Mononuclear cell (primary cell): ENCODE data around the gene GPR143. TPM values are rescaled to one million over a fixed set of nuclear protein-coding genes. Genes with fewer than 3 reads are reported as not detected.

ENCODE experiments used
- H3K27me3 ChIP-seq: 2 replicates; pipeline ENCODE4 v1.6.0; 2011; ENCODE audit warnings: low read length, control low read depth; ENCODE audit not compliant: insufficient read depth
- H3K4me1 ChIP-seq: 2 replicates; pipeline ENCODE4 v1.5.1; 2011; ENCODE audit warnings: mild to moderate bottlenecking, low read length, control low read depth; ENCODE audit not compliant: insufficient read depth
- H3K4me3 ChIP-seq: 2 replicates; pipeline ENCODE4 v1.5.1; 2011; ENCODE audit warnings: mild to moderate bottlenecking, low read length, moderate library complexity
- H3K9me3 ChIP-seq: 2 replicates; pipeline ENCODE4 v1.5.1; 2011; ENCODE audit warnings: low read depth, mild to moderate bottlenecking, control low read depth, low read length
- total RNA-seq: library from RNA; depleted of rRNA; stranded (reverse); fragments of >200 nt; gene quantifications from one replicate; pipeline ENCODE4 v1.2.3, GENCODE V29; 2012

Gene GPR143
- total RNA-seq, 1 donor: not detected

DNA sequence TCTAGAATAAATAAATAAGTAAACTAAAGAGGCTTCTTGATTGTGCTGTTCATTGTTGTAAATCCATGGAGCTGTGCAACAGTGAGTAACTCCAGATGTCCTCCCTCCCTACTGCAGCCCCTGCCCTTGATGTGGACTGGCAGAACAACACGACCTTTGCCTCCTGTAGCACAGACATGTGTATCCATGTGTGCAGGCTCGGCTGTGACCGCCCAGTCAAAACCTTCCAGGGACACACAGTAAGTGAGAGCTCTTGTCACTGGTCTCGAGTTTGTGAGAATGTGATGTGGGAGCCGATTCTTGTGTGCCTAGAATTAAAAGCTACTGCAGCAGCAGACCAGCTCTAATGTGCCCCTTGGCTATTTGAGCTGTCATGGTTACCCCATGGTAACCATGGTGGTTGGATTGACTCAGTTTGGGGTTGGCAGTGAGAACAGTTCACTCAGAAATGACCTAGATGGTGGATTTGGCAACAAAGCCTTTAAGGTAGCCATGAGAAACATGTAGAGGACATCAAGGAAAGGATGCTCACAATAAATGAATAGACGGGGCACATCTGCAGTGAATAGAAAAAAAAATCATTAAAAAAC, 60.7 kb downstream of the GPR143 start:
- Histone ChIP-seq H3K27me3 (no peaks in the 10 kb centered on the region), H3K9me3 (no peaks in the 10 kb centered on the region), H3K4me1 (peaks cover 6% of the 10 kb centered on the region), H3K4me3 (no peak overlapping the region)

DNA sequence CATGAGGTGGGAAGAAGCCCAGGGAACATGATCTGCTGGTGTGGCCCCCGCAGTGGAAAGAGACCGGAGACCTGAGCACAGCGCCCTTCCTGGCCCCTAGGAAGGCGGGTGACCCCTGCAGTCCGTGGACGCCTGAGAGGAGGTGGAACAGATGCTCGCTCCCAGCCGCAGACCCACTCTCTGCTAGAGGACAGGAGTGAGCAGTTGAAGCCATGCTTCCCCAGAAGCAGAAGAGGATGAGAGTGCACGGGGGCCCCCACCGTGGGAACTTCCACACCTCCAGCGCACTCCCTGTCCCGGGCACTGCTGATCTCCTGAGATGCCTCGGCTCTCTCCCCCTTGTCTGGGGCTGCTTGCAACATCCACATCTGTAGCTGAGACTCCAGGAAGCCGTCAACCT, 62.2 kb downstream of the GPR143 start:
- Histone ChIP-seq H3K4me3 (no peak overlapping the region), H3K4me1 (peaks cover 2% of the 10 kb centered on the region), H3K27me3 (no peaks in the 10 kb centered on the region), H3K9me3 (no peaks in the 10 kb centered on the region)

DNA sequence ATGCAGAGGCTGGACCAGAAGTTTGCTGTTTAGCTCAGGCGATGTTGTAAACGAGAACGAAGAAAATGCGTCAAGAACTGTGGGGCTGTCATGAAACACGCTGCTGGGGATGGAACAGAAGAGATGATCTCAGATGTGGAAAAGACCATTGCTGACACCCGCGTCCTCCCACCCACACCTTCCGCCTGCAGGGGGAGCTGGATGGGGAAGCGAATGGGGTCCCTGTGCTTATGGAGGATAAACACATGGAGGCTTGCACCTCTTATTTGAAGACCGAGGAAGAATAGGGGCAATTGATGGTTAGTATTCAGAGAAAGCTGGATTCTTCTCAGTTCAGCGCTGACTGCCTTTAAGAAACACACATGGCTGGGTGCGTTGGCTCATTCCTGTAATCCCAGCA, 63.9 kb downstream of the GPR143 start:
- Histone ChIP-seq H3K9me3 (no peaks in the 10 kb centered on the region), H3K4me3 (no peak overlapping the region), H3K4me1 (no peaks in the 10 kb centered on the region), H3K27me3 (no peaks in the 10 kb centered on the region)

DNA sequence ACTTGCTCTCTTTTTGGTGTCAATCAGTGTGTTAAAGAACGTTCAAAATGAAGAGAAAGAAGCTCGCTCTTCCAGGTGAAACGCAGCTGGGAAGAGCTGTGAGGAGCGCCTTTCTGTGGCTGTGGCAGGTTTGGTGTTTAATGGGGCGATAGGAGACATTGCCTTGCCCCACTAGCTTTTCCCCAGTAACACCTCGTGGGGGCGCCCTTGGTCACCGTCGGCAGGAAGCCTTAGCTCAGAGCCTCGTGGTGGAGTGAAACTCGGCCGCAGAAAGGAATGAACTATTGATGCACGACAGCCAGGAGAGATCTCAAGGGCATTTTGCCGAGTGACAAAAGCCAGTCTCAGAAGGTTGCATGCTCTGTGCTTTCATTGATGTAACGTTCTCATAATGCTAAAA, 65.1 kb downstream of the GPR143 start:
- Histone ChIP-seq H3K4me1 (no peaks in the 10 kb centered on the region), H3K27me3 (no peaks in the 10 kb centered on the region), H3K4me3 (no peak overlapping the region), H3K9me3 (no peaks in the 10 kb centered on the region)

DNA sequence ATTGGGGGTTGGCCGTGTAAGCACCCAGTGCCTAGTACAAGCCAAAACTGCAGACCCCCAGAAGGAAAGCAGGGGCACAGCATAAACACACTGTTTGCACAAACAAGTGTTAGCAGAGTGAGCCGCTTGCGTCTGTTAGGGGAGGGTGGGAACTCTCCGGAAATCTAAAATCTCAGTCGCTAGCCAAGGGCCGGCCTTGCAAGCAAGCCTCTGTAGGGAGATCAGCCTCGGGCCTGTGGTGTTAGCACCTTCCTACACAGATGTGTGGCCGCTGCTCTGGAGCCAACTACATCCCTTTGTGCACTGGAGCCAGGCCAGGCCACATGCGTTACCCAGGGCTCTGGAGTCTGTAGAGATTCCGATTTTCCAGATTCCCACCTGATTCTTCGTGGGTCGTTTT, 67.1 kb downstream of the GPR143 start:
- no peaks in the 10 kb centered on the region for H3K4me1 ChIP-seq
- H3K27me3 ChIP-seq: no peaks in the 10 kb centered on the region
- no peak overlapping the region for H3K4me3 ChIP-seq
- H3K9me3 ChIP-seq: no peaks in the 10 kb centered on the region

DNA sequence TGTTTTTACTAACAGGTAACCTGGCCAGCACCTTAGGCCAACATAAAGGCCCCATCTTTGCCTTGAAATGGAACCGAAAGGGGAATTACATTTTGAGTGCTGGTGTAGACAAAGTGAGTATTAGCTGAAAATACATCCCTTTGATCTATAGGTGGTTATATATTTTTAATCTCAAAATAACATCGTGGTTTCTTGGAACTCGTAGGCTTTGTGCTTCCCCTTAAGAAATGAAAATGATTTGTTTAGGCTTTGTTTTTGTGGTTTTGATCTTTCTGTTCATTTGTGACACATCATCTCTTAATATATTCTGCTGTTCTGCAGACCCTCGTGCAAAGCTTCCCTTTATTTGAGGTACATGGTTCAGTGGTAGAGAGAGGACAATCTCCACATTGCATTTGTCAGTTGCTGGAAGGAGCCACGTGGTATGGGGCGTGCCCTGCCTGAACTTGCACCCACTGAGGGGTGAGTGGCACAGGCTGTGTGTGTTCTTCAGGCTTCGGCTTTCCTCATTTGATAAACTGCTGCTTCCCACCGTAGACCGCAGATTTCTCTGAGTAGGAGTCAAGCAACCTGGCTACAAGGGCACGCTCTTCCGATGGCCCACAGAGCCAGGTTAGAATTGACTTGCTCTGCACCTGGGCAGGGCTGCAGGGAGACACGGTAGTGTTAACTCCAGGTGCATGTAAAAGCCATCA, 72.2 kb downstream of the GPR143 start:
- no peaks in the 10 kb centered on the region for H3K4me1 ChIP-seq
- no peaks in the 10 kb centered on the region for H3K9me3 ChIP-seq

DNA sequence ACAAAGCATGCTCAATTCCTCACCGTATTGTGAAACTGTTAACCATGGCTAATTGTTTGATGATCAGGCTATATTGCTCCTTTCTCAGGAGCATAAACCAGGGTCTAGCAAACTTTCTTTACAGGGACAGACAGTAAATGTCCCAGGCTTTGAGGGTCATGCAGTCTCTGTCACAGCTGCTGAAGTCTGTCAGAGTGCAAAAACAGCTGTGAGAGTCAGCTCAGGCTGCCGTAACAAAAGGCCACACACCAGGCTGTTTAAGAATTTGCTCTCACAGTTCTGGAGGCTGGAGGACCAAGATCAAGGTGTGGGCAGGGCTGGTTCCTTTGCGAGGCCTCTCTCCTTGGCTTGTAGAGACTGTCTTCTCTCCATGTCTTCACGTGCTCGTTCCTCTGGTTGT, 75.6 kb downstream of the GPR143 start:
- Histone ChIP-seq H3K4me1 (no peaks in the 10 kb centered on the region), H3K27me3 (no peaks in the 10 kb centered on the region), H3K4me3 (no peak overlapping the region), H3K9me3 (no peaks in the 10 kb centered on the region)

More for the DNA sequence above, 72.2 kb downstream of the GPR143 start:
- Histone ChIP-seq H3K4me3 (no peak overlapping the region), H3K27me3 (no peaks in the 10 kb centered on the region)

DNA sequence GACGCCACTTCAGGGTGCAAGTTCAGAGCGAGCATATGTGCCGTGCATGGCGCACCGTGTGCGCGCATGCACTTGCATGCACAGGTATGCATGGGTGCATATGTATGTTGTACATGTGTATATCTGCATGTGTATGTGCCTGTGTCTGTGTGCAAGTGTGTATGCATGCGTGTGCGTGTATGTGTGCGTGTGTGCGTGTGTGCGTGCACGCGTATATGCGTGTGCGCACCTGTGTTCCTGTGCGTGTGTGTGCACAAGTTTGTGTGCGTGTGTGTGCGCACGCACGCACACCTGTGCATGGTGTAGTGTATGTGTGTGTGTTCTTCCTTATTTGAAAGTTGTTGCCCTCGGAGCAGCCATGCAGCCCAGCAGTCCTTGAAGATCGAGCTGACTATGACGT, 76.8 kb downstream of the GPR143 start:
- no peak overlapping the region for H3K4me3 ChIP-seq
- no peaks in the 10 kb centered on the region for H3K27me3 ChIP-seq
- no peaks in the 10 kb centered on the region for H3K4me1 ChIP-seq
- no peaks in the 10 kb centered on the region for H3K9me3 ChIP-seq

DNA sequence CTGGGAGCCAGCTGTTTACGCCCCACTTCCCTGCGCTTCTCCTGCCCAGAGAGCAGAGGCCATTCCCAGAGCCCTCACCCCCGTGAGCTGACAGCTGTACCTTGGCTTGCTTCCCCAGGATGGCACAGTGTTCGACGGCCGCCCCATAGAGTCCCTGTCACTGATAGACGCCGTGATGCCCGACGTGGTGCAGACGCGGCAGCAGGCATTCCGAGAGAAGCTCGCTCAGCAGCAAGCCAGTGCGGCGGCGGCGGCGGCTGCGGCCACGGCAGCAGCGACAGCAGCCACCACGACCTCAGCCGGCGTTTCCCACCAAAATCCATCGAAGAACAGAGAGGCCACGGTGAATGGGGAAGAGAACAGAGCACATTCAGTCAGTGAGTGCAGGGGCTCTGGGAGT, 77.7 kb downstream of the GPR143 start:
- Histone ChIP-seq H3K4me3 (no peak overlapping the region), H3K9me3 (no peaks in the 10 kb centered on the region), H3K27me3 (no peaks in the 10 kb centered on the region), H3K4me1 (no peaks in the 10 kb centered on the region)

DNA sequence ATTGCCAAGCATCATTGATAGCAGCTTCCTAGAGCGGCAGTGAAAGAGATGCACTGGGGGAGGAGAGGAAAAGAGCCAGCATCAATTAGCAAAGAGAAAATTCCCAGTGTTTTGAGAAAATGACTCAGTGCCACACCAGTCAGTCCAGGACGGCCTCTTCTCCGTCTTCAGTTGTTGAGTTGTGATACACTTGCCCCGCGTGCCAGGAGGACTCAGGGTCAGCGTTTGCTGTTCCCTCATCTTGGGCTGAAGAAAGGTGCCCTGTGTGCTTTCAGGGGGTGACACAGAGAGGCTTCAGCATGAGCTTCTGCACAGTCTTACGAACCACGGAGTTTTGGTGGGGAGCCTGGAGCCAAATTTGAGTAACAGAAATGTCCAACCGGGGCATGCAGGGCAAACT, 82.3 kb downstream of the GPR143 start:
- Histone ChIP-seq H3K9me3 (no peaks in the 10 kb centered on the region), H3K4me1 (no peaks in the 10 kb centered on the region), H3K4me3 (no peak overlapping the region), H3K27me3 (no peaks in the 10 kb centered on the region)

DNA sequence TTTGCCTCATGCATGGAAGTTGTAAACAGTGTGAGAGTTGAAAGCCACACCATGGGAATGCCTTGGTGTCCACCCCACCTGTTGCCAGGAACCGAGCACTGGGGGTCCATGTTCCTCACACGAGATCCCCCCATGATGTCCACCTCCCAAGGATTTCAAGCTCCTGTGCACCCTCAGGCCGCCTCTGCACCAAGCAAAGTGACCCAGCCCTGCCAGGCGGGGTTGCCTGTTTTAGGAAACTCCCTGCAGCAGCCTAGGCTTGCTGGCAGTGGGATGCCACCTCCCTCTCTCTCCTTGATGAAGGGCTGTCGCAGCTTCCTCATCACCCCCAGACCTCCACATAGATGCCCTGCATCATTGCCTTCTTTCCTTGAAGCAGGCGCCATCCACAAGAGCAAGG, 82.8 kb downstream of the GPR143 start:
- no peak overlapping the region for H3K4me3 ChIP-seq
- peaks cover 5% of the 10 kb centered on the region for H3K4me1 ChIP-seq
- no peaks in the 10 kb centered on the region for H3K9me3 ChIP-seq
- H3K27me3 ChIP-seq: no peaks in the 10 kb centered on the region

DNA sequence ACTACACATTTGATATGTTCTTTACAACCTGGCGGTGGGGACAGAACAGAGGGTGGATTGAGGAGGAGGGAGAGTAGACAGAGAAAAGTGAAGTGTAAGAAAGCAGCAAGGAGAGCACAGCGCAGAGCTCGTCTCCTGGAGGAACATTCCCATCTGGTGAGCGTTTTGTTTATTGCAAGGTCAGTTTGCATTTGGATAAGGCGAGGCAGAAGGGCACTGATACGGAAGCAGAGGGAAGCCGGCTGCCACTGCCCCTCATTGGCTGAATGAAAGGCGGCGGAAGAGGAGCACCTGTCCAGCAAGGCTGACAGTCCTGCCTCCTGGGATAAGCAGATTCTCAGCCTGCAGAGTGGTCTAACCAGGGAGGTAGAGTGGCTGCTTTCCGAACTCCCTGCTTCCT, 83.2 kb downstream of the GPR143 start:
- no peaks in the 10 kb centered on the region for H3K9me3 ChIP-seq
- peaks cover 9% of the 10 kb centered on the region for H3K4me1 ChIP-seq
- no peak overlapping the region for H3K4me3 ChIP-seq
- H3K27me3 ChIP-seq: no peaks in the 10 kb centered on the region

DNA sequence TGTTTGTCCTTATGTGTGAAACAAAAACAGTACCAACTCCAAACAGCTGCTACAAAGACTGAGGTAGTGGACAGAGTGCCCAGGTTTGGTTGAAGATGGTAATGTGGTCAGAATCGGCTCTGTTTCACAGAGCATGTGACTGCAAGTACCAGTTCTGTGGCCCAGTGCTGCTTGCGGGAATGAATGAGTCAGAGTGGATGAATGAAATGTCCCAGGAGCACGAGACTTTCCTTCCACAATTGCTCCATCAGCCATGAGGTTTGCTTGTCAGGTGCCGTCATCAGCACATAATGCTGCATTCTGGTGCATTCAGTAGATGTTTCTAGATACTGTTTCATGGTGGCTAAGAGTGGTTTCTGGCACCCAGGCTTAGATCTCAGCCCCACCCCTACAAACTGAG, 84.2 kb downstream of the GPR143 start:
- no peak overlapping the region for H3K4me3 ChIP-seq
- no peaks in the 10 kb centered on the region for H3K27me3 ChIP-seq
- H3K4me1 ChIP-seq: peaks cover 19% of the 10 kb centered on the region
- no peaks in the 10 kb centered on the region for H3K9me3 ChIP-seq

DNA sequence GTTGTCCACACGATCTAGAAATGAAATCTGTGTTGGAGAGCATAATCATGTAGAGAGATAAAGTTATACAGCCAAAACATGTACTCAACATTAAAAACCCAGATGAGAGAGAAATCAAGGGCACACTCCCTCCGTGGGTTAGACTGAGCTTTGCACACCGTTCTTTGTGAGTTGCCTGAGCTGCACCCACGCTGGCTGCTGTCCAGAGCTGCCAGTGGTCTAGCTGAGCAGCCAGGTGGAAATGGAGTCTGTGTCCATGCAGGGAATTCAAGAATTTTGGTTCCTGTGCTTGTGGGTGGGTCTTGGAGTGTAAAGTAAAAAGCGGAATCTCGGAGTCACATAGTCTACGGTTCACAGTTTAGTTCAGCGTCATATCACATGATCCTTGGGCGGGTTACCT, 84.6 kb downstream of the GPR143 start:
- no peaks in the 10 kb centered on the region for H3K9me3 ChIP-seq
- H3K4me3 ChIP-seq: no peak overlapping the region
- H3K4me1 ChIP-seq: peaks cover 19% of the 10 kb centered on the region
- H3K27me3 ChIP-seq: no peaks in the 10 kb centered on the region

DNA sequence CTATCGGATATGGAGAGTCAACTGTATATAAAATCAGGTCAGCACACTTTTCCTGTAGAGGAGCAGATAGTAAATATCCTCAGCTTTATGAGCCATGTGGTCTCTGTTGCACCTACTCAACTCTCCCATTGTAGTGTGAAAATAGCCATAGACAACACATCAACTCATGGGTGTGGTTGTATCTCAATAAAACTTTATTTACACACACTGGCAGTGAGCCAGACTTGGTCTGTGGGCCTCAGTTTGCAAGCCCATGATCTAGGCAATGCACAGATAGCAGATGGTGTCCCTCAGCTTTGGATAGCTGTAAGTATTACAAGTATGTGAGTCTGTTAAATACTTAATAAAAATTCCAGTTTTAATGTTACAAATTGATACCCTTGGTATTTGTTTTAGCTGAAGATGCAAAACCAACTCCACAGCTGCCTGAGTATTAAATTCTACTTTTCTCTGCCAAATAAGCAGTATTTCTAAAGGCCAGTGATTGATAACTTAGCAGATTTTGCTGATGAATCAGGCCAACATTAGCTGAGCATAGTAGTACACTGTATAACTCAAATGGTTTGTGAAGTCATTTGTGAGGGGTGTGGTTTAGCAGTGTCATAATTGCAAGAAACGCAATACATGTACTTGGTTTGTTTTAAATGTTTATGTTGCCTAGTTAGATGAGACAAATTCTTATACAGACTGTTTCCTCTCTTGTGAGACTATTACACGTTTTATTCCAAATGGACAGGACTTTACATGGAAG, 87.3 kb downstream of the GPR143 start:
- Histone ChIP-seq H3K4me1 (peaks cover 19% of the 10 kb centered on the region), H3K9me3 (no peaks in the 10 kb centered on the region), H3K27me3 (no peaks in the 10 kb centered on the region), H3K4me3 (no peak overlapping the region)
